HG03439 (cell line): ENCODE data around the gene ITGA7.
"Not testable (repeated sequence)": the region's sequence is repeated elsewhere in the genome, so short reads cannot be mapped to it uniquely, and the experiment has no call there.

ENCODE experiments used
- ATAC-seq: cut with Tn5 transposase; IDR thresholded peaks from one replicate; pipeline ENCODE4 v1.9.1; 2021; ENCODE audit warnings: mild to moderate bottlenecking, moderate library complexity; ENCODE audit not compliant: unreplicated experiment

ITGA7 gene

DNA sequence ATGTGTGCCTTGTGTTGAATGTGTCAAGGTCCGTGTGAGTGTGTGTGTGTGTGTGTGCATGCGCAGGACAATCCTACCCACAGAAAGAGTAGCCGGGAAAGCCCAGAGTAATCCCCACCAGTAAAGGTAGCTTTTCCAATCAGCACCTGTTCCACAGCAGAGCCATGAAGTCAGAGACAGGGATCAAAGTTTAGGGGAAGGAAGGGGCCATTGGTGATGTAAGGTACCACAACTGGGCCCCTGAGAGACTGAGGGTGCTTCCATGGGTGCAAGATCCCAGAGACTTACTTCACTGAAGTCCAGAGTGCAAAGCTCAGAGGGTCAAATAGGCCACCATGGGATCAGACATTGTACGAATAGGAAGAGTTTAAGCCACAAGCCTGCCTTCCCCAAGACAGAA lies 50.5 kb downstream of the ITGA7 start:
- no peak for ATAC-seq

DNA sequence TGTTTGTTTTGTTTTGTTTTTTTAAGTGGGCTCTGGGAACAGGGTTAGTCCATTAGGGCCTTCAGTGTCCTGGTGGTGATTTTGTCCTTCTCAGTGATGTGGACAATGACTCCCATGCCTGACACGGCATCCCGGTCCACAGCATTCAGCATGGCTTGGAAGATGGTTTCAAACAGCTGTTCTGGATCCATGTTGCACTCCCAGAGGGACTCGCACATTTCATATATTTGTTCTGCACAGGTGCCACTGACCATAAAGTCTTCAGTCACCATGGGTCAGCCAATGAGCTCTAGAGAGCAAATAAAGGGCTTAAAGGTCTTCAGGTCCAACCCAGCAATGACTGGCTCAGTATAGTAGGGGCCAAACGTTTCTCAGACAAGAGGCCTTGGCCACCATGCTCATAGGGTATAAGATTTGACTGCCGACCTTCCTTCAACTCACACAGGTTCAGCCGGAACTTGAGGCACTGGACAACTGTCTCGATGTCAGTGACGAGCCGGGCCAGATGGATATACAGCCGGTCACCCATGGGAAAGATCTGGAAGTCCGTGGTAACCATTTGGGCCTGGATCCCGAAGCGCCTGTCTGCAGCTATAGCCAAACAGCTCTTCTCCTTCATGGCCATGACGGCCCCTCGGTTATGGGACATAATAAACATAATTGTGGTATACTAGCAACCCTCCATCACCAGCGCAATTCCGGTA lies 53.0 kb downstream of the ITGA7 start:
- no peak for ATAC-seq

DNA sequence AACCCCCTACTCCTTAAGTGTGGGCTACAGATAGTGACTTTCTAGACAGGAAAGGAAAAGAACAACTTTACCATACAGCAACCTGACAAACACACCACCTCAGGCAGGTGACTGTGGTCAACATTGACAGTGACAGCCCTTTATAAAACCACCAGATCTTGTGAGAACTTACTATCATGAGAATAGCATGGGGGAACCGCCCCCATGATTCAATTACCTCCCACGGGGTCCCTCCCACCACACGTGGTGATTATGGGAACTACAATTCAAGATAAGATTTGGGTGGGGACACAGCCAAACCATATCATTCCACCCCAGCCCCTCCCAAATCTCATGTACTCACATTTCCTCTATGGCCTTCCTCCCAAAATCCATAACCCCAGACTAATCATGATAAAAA lies 54.7 kb downstream of the ITGA7 start:
- no peak for ATAC-seq

DNA sequence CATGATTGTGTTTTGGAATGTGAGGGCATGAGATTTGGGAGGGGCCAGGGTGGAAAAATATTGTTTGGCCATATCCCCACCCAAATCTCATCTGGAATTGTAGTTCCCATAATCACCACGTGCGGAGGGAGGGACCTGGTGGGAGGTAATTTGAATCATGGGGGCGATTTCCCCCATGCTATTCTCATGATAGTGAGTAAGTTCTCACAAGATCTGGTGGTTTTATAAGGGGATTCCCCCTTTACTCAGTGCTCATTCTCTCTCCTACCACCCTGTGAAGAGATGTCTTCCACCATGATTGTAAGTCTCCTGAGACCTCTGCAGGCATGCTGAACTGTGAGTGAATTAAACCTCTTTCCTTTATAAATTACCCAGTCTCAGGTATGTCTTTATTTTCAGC lies 55.4 kb downstream of the ITGA7 start:
- ATAC-seq = no peak

DNA sequence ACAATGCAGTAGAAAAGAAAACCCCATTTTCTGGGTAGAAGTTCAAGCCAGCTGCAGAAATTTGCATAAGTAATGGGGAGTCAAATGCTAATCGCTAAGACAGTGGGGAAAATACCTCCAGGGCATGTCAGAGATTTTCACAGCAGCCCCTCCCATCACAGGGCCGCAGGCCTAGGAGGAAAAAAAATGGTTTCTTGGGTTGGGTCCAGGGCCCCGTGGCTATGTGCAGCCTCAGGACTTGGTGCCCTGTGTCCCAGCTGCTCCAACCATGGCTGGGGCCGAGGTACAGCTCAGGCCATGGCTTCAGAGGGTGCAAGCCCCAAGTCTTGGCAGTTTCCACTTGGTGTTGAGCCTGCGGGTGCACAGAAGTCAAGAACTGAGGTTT lies 56.4 kb downstream of the ITGA7 start:
- ATAC-seq = no peak

DNA sequence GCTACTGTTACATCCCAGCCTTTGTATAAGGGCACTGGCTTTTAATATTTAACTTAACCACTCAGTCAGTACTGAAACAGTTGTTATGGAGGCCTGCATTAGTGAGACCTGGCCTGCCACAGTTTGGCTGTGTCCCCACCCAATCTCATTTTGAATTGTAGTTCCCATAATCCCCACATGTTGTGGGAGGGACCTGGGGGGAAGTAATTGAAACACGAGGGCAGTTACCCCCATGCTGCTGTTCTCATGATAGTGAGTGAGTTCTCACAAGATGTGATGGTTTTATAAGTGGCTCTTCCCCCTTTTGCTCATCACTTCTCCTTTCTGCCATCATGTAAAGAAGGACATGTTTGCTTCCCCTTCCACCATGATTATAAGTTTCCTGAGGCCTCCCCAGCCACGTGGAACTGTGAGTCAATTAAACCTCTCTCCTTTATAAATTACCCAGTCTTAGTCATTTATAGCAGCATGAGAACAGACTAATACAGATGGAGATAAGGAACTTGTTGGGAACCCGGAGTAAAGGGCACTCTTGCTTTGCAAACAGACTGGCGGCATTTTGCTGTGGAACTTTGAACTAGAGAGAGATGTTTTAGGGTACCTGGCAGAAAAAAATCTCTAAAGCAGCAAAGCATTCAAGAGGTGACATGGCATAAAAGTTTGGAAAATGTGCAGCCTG lies 56.9 kb downstream of the ITGA7 start:
- not testable (repeated sequence) for ATAC-seq

DNA sequence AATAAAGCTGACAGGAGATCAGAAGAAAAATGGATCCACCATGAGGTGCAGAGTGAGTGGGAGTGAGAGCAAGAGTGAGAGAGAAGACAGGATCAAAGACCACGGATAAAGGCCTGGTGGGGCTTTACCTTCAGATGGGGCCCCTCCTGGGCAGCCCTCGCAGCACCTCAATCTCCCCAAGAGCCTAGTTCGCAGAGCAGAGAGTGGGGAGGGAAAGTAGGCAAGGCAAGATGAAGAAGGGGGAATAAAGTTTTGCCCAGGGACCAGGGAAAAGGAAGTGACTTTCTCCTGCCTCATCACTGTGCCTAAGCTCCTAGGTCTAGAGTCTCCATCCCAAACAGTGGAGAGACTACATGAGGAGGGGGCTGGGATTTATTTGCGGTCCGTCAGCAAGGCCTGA lies 60.7 kb downstream of the ITGA7 start:
- no peak for ATAC-seq

DNA sequence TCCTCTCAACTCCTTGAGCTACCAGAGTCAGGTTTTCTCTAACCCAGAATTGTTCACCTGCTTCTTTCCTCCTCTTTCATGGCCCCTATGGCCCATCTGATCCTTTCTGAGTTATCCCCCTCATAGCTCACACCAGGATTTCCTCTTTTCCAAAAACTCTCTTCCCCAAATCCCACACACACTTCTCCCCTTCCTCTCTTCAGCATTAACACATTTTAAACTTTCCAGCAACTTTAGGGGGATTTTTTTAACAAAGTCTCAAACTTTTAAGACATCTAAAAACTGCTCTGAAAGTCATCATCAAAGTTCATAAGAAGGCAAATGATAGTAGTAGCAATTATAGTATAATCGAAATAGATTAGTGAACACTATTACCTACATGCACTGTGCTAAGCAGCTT lies 63.1 kb downstream of the ITGA7 start:
- ATAC-seq = no peak

DNA sequence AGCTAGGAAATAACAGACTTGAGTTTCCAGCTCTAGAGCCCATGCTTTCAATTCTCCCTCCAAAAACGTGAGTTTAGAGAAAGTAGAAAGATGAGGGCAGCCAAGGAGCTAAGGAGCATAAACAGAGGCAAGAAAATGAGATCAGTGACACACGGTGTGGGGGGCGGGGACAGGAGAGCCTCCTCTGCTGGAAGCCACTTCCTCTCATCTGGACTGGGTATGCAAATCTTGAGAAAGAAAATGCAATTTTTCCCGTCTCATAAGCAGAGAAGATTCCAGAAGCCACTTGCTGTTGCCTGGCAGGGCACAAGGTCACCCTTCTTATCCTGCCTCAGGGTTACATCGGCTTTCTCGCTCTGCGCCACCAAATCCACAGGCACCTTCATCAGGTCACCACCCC lies 65.0 kb downstream of the ITGA7 start:
- no peak for ATAC-seq

DNA sequence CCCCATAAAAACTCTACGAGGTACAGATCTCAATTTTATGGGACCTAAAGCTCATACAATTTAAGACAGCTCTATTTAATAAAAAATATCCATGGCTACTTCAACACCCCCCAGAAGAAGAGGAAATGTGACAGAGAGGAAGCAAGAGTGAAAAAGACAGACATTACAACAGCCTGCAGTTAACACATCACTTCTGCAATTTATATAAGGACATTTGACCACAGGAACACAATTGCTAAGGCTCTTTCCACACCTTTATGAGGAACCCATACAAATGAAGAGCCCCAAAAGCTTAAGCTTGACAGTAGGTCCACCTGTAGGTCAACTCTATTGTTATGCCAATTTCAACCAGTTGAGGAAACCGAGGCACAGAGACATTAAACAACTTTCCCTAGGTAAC lies 65.4 kb downstream of the ITGA7 start:
- ATAC-seq = no peak

DNA sequence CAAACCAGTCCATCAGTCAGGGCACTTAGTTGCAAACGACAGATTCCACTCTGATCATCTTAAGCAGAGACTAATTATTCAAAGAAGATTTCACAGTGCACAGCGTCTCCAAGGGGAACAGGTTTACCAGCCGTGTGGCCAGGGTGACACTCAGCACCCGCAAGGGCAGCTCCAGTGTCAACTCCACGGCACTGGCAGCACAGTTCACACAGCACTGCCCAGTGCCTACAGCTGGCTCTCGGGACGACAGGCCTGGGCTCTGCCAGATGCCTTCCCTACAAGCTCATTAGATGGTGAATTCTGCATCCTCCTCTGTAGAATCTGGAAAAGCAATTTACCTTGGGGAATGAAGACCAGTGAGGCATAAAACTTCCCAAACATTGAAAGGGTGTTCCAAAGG lies 66.1 kb downstream of the ITGA7 start:
- ATAC-seq = no peak

DNA sequence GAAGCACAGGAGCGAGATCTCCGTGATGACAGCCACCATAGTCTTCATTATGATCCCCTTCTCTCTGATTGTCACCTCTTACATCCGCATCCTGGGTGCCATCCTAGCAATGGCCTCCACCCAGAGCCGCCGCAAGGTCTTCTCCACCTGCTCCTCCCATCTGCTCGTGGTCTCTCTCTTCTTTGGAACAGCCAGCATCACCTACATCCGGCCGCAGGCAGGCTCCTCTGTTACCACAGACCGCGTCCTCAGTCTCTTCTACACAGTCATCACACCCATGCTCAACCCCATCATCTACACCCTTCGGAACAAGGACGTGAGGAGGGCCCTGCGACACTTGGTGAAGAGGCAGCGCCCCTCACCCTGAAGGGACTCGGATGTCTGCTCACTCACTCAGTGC lies 70.2 kb downstream of the ITGA7 start:
- ATAC-seq = no peak

DNA sequence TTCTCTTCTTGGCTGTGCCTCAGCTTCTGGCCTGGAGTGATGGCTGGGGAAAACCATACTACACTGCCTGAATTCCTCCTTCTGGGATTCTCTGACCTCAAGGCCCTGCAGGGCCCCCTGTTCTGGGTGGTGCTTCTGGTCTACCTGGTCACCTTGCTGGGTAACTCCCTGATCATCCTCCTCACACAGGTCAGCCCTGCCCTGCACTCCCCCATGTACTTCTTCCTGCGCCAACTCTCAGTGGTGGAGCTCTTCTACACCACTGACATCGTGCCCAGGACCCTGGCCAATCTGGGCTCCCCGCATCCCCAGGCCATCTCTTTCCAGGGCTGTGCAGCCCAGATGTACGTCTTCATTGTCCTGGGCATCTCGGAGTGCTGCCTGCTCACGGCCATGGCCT lies 70.9 kb downstream of the ITGA7 start, which contains the start of gene OR10P1:
Gene OR10P1, plus strand, starts transcription at position 40 of the 400 bp plus-strand sequence. Its CDS starts 0 bp downstream, at position 40.
- ATAC-seq = no peak

DNA sequence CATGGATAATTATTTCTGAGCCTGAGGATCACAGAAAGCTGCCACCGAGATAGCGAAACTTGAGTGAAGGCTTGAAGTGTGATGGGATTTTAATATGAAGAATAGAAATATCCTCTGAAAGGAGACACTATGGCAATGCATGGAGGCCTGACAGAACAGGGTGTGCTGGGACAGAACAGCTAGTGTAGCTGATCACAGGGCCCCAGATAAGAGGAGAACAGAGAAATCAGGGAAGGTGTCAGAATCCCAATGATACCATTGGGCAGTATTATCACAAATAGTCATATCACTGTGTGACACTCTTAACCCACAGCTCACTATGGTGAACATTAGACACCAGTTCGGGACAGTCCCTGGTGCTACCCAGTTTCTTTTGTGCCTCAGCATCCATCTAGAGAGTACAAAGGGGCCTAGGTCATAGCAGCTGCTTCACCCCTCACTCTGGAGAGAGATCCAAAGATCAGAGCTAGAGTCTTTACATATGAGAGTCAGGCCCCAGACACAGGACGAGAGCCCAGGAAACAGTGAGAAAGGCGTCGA lies 71.5 kb downstream of the ITGA7 start:
- ATAC-seq = no peak
